GM12864 (cell line): ENCODE results near the gene ERMAP.

Experiments
- DNase-seq: peaks from one replicate; pipeline ENCODE4 v3.0.0-alpha.2; 2011; ENCODE audit warnings: low read depth
- H3K4me3 ChIP-seq: 2 replicates; pipeline ENCODE4 v1.5.1; 2011; ENCODE audit warnings: mild to moderate bottlenecking, low read depth, low read length, control low read depth
- TF ChIP-seq, protein P1 (sequence below): IDR thresholded peaks from 2 replicates; pipeline ENCODE4 v1.5.1; 2011; ENCODE audit warnings: low read depth, mild to moderate bottlenecking, moderate library complexity, low read length, control low read depth, inconsistent platforms; ENCODE audit errors: missing control alignments

ERMAP gene

DNA sequence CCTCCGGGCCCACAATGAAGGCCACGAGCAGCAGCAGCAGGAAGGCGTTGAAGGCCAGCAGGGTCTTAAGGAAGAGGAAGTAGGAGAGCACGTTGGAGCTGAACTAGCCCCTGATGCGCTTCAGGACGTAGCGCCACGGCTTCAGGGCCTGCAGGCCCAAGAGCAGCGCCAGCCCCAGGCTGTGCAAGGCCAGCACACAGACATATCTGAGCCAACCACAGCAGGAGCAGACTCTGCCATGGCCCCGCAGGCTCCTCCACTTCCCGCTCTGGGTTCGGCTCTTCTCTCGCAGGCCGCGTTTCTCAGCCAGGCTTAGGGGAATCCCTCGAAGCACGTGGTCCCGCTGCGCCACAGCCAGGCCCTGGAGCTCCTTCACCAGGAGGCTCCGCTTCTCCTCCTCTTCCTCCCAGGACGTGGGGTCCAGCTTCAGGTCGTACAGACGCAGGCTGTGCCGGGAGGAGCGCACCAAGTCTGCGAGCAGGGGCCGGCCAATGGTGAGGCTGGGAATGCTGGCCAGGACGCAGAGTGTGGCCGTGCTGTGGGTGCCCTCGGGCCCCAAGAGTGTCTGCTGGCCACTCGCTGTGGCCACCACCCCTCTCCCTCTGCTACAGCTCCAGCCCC lies 71.2 kb downstream of the ERMAP start:
- H3K4me3 ChIP-seq, result no peak overlapping the region
- no peak for DNase-seq
- TF ChIP-seq, protein P1, sequence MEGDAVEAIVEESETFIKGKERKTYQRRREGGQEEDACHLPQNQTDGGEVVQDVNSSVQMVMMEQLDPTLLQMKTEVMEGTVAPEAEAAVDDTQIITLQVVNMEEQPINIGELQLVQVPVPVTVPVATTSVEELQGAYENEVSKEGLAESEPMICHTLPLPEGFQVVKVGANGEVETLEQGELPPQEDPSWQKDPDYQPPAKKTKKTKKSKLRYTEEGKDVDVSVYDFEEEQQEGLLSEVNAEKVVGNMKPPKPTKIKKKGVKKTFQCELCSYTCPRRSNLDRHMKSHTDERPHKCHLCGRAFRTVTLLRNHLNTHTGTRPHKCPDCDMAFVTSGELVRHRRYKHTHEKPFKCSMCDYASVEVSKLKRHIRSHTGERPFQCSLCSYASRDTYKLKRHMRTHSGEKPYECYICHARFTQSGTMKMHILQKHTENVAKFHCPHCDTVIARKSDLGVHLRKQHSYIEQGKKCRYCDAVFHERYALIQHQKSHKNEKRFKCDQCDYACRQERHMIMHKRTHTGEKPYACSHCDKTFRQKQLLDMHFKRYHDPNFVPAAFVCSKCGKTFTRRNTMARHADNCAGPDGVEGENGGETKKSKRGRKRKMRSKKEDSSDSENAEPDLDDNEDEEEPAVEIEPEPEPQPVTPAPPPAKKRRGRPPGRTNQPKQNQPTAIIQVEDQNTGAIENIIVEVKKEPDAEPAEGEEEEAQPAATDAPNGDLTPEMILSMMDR, result no peak

GRCh38 chr1:42889264-42889663 lies 72.3 kb downstream of the ERMAP start:
- DNase-seq, result no peak
- TF ChIP-seq, protein P1, result no peak
- H3K4me3 ChIP-seq, result no peak overlapping the region

DNA sequence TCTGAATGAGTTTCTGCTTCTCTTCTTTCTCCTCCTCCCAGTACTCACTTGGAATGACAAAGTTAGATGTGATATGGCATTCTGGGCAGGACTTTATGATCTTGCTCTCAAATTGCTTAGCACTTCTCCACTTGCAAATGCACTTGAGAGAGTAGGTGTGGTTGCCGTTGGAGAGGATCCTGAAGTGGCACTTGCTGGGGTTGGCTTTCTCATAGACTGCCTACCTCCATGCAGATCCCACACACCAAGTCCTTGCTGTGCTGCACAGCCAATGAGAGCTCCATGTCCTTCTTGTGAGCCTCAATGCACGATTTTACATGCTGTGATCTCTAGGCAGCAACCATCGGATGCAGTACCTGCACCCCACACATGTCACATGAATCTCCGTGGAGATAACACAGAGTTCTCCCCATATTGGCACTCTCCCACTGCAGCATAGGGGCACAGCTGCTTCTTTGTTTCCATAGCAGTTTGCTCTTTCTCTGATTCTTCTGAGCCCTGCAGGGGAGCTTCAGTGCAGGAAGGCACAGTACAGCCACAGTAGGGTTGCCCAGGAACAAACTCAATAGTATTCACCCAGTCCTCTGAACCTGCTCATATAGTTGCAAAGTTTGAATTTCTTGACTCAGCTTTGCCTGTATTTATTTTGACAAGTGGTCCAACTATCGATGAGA lies 74.7 kb downstream of the ERMAP start:
- DNase-seq, result no peak
- no peak overlapping the region for H3K4me3 ChIP-seq
- TF ChIP-seq, protein P1, result no peak
